HG02759 (cell line): ENCODE results near the gene CCDC74A.
A peak's percentile ranks its signal among the peaks of the same experiment; 100 is the strongest.
"Not testable (repeated sequence)": the region's sequence is repeated elsewhere in the genome, so short reads cannot be mapped to it uniquely, and the experiment has no call there.

Source experiments
- ATAC-seq: cut with Tn5 transposase; IDR thresholded peaks from one replicate; pipeline ENCODE4 v1.9.1; 2021; ENCODE audit warnings: mild to moderate bottlenecking, moderate library complexity; ENCODE audit not compliant: unreplicated experiment

The CCDC74A gene

GRCh38 chr2:131527131-131528001, at the start of gene CCDC74A:
CCDC74A (plus strand) TSS chr2:131527888; CDS start chr2:131527971, 83 bp downstream.
- peak; percentile 91 for ATAC-seq

GRCh38 chr2:131478074-131478849, 49.4 kb upstream of the CCDC74A start:
- ATAC-seq: not testable (repeated sequence)

- ATAC-seq: not testable (repeated sequence)
Observed at GRCh38 chr2:131478850-131479461, 48.7 kb upstream of the CCDC74A start.

GRCh38 chr2:131480351-131480750, 47.3 kb upstream of the CCDC74A start:
- ATAC-seq: not testable (repeated sequence)

GRCh38 chr2:131482506-131483155, 45.1 kb upstream of the CCDC74A start:
- not testable (repeated sequence) for ATAC-seq

GRCh38 chr2:131483981-131484820, 43.5 kb upstream of the CCDC74A start:
- not testable (repeated sequence) for ATAC-seq

GRCh38 chr2:131484906-131485460, 42.7 kb upstream of the CCDC74A start:
- ATAC-seq: not testable (repeated sequence)

- not testable (repeated sequence) for ATAC-seq
Observed at GRCh38 chr2:131486201-131486902, 41.3 kb upstream of the CCDC74A start.

GRCh38 chr2:131488306-131489205, 39.1 kb upstream of the CCDC74A start:
- ATAC-seq: no peak

GRCh38 chr2:131490616-131491468, 36.8 kb upstream of the CCDC74A start:
- not testable (repeated sequence) for ATAC-seq

- peak; percentile 0 for ATAC-seq
Observed at GRCh38 chr2:131491469-131491836, 36.2 kb upstream of the CCDC74A start.

- ATAC-seq: peak; percentile 22
Observed at GRCh38 chr2:131492015-131492417, 35.7 kb upstream of the CCDC74A start, which contains the start of gene MZT2A. MZT2A (minus strand) TSS chr2:131492397; CDS start chr2:131492376, 21 bp downstream.

- ATAC-seq: peak; percentile 73
Observed at GRCh38 chr2:131492418-131493198, 35.1 kb upstream of the CCDC74A start.

GRCh38 chr2:131493199-131493968, 34.3 kb upstream of the CCDC74A start:
- peak; percentile 27 for ATAC-seq

GRCh38 chr2:131495506-131495905, 32.2 kb upstream of the CCDC74A start:
- ATAC-seq: not testable (repeated sequence)
